Measurements from ENCODE around the gene SIVA1. TPM values are rescaled to one million over a fixed set of nuclear protein-coding genes. Genes with fewer than 3 reads are reported as not detected.

SIVA1 gene
- total and polyA plus RNA-seq, 9 of the 15 experiments (the other 6 are each of a cell fraction or from before 2014, with no cell fraction given), result 4.2 to 186 (median 54.2) TPM

DNA sequence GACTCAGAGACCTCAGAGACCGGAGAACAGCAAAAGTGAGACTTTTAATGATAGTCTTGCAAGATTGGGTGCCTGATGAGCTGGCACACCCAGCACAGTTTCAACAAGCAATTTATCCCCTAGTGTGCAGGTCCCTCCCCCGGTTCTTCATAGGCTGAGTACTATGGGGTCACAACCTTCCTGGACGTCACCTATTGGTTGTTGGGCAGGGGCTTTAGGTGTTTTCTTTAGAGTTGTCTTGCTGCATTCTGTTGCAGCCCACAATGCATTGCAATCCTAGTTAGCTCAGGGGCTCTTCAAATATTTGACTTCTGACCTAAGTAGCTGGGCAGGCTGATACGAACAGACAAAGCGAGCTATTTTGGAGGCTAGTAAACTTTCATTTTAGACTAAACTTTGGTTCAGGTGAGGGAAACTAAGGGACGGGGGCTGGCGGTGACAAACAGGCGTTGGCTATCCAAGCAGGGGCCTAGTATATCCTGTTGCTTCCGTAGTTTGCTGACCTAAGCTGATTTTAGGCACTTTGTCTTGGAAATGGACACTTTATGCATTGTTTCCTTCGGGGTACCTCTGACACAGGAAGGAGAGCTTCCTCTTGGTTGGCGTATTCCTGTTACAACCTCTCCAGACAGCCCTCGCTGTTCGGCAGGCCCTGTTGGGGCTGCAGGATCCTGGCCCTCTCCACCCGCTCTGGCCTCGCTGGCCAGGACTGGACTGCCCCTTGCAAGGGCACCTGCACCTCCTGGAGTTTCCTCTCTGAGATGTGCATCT is 14.1 kb downstream of the SIVA1 start:
- TF ChIP-seq ZNF316 (IDR thresholded peaks at IDR 0.05), result peak; percentile 63
- TF ChIP-seq MAFK (IDR thresholded peaks at IDR 0.05; ENCODE audit: low read length), result peak; percentile 55
- 0 out of 2 replicates have a peak, but pooled peaks have one; percentile 36 for TF ChIP-seq MTA3 (IDR thresholded peaks at IDR 0.05; ENCODE audit: borderline replicate concordance)
- TF ChIP-seq MAFF (IDR thresholded peaks at IDR 0.05; ENCODE audit: low read length), result peak; percentile 55
- no peak for TF ChIP-seq SIN3A (IDR thresholded peaks at IDR 0.05; ENCODE audit: borderline replicate concordance in 2 of 2, control insufficient read depth in 1 of 2, low read depth in 2 of 2, low read length in 2 of 2)
- TF ChIP-seq HNRNPUL1 (IDR thresholded peaks at IDR 0.05; ENCODE audit: low read length), result no peak
- peak; percentile 52 for TF ChIP-seq C11orf30 (IDR thresholded peaks at IDR 0.05; ENCODE audit: low read depth)
- TF ChIP-seq, protein P1, sequence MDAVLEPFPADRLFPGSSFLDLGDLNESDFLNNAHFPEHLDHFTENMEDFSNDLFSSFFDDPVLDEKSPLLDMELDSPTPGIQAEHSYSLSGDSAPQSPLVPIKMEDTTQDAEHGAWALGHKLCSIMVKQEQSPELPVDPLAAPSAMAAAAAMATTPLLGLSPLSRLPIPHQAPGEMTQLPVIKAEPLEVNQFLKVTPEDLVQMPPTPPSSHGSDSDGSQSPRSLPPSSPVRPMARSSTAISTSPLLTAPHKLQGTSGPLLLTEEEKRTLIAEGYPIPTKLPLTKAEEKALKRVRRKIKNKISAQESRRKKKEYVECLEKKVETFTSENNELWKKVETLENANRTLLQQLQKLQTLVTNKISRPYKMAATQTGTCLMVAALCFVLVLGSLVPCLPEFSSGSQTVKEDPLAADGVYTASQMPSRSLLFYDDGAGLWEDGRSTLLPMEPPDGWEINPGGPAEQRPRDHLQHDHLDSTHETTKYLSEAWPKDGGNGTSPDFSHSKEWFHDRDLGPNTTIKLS (IDR thresholded peaks at IDR 0.05; ENCODE audit: borderline replicate concordance, low read depth), result 0 out of 2 replicates have a peak, but pooled peaks have one; percentile 20
- TF ChIP-seq, protein P2, sequence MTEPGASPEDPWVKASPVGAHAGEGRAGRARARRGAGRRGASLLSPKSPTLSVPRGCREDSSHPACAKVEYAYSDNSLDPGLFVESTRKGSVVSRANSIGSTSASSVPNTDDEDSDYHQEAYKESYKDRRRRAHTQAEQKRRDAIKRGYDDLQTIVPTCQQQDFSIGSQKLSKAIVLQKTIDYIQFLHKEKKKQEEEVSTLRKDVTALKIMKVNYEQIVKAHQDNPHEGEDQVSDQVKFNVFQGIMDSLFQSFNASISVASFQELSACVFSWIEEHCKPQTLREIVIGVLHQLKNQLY (CRISPR knock-in tag; conservative IDR thresholded peaks at IDR 0.05), result no peak
- peak; percentile 16; the same call in 1 of the 2 replicates for TF ChIP-seq MAFG (tag; conservative IDR thresholded peaks at IDR 0.05)
- TF ChIP-seq NR2C2 (CRISPR knock-in tag; IDR thresholded peaks at IDR 0.05), result no peak; the same call in 1 of the 2 replicates
- peak; percentile 35; the same call in 1 of the 2 replicates for TF ChIP-seq NR2C2 (tag; IDR thresholded peaks at IDR 0.05)
- TF ChIP-seq ZNF766 (CRISPR knock-in tag; conservative IDR thresholded peaks at IDR 0.05), result no peak
- peak; percentile 77 for TF ChIP-seq NR2C1 (IDR thresholded peaks at IDR 0.05)
- TF ChIP-seq NR2C1 (tag; IDR thresholded peaks at IDR 0.05), result peak; percentile 84
- Histone ChIP-seq H3K4me1 (replicated peaks in 1 of 2; ENCODE audit: control insufficient read depth in 2 of 2, insufficient read depth in 2 of 2, low read length in 2 of 2) (peaks cover 6 to 33% of the 10 kb centered on the region in 2 experiments; a peak in 4 of 5 replicates), H3K9ac (ENCODE audit: insufficient read depth in 1 of 2, low read depth in 2 of 2, low read length in 2 of 2) (no peak overlapping the region), H3K27me3 (ENCODE audit: control insufficient read depth in 2 of 2, insufficient read depth in 2 of 2, low read length in 2 of 2) (no peaks in the 10 kb centered on the region), H3K79me2 (ENCODE audit: control insufficient read depth, insufficient read depth, low read length) (no peaks in the 10 kb centered on the region), H4K20me1 (replicated peaks; ENCODE audit: control insufficient read depth, insufficient read depth, low read length) (no peaks in the 10 kb centered on the region), H3K9me1 (ENCODE audit: control insufficient read depth, insufficient read depth, low read length) (no peaks in the 10 kb centered on the region), H3K36me3 (ENCODE audit: control insufficient read depth, insufficient read depth, low read length) (peaks cover 22% of the 10 kb centered on the region; the same call in 1 of the 3 replicates), H3K27ac (ENCODE audit: extremely low read depth, low read depth, low read length) (0 out of 3 replicates have a peak overlapping the region, but pooled peaks have one; percentile 16), H2AFZ (ENCODE audit: low read depth, low read length) (no peak overlapping the region), H3K9me3 (replicated peaks; ENCODE audit: control insufficient read depth, insufficient read depth, low read depth, low read length) (peaks cover 6% of the 10 kb centered on the region; the same call in 1 of the 2 replicates), H3K4me3 (no peak overlapping the region), H3K4me2 (ENCODE audit: insufficient read depth, low read length) (0 out of 2 replicates have a peak overlapping the region, but pooled peaks have one; percentile 37)
- DNase-seq (ENCODE audit: extremely low read depth in 1 of 4, low spot score in 3 of 4), result peak in 1 of 4 experiments; percentile 31
- in situ Hi-C loops (cut with MboI), result loop anchor here (5.0 kb wide), 1 partner anchor 55 kb away; no protein-coding TSS in a partner anchor
- CTCF ChIA-PET (ENCODE audit: low intra/inter-chr PET ratio), result no interaction called here
- no peak for ATAC-seq
- 83% methylated on average over 10 of the region's 15 CpGs for WGBS (ENCODE audit: insufficient coverage, low coverage, missing lambda C conversion rate)
- POLR2A ChIA-PET, result interaction anchor here (0.8 to 1.7 kb wide), 2 partner anchors 14 to 32 kb away, joined by 3 to 6 read pairs; partner anchors contain the start of gene SIVA1
- peak; percentile 68 for FAIRE-seq
- intact Hi-C loops (cut with micrococcal nuclease), result loop anchor here (10.0 kb wide), 1 partner anchor 108 kb away; no protein-coding TSS in a partner anchor
- BruUV-seq (replicated peaks), result no TSS peak

Data from K562 (cell line).